ENCODE measurements around the gene FOXP4.

FOXP4 gene

GRCh38 chr6:41577356-41578216, 31.4 kb downstream of the FOXP4 start:
- Mint-ChIP-seq H3K4me3 (no peak overlapping the region), H3K4me1 (peaks cover 25% of the 10 kb centered on the region), H3K36me3 (peaks cover 45% of the 10 kb centered on the region), H3K27ac (peak overlapping the region; percentile 58), H3K9me3 (no peaks in the 10 kb centered on the region)
- no peak for ATAC-seq
- no peak for DNase-seq (ENCODE audit: low spot score in 2 of 2)

GRCh38 chr6:41578217-41579087, 32.3 kb downstream of the FOXP4 start:
- peaks cover 45% of the 10 kb centered on the region for H3K36me3 Mint-ChIP-seq
- H3K9me3 Mint-ChIP-seq = no peaks in the 10 kb centered on the region
- peaks cover 25% of the 10 kb centered on the region for H3K4me1 Mint-ChIP-seq
- H3K27ac Mint-ChIP-seq = peak overlapping the region; percentile 58
- no peak overlapping the region for H3K4me3 Mint-ChIP-seq
- DNase-seq (ENCODE audit: low spot score in 2 of 2) = no peak
- no peak for ATAC-seq

- ATAC-seq (no peak), DNase-seq (ENCODE audit: low spot score in 2 of 2) (no peak)
- Mint-ChIP-seq H3K27ac (no peak overlapping the region), H3K9me3 (no peaks in the 10 kb centered on the region), H3K36me3 (peaks cover 45% of the 10 kb centered on the region), H3K4me3 (no peak overlapping the region), H3K4me1 (peaks cover 28% of the 10 kb centered on the region)
Observed at GRCh38 chr6:41579088-41579610, 33.0 kb downstream of the FOXP4 start.

GRCh38 chr6:41580690-41581089, 34.5 kb downstream of the FOXP4 start:
- Mint-ChIP-seq H3K36me3 (peaks cover 38% of the 10 kb centered on the region), H3K4me3 (no peak overlapping the region), H3K9me3 (no peaks in the 10 kb centered on the region), H3K27ac (no peak overlapping the region), H3K4me1 (peaks cover 31% of the 10 kb centered on the region)
- DNase-seq (ENCODE audit: low spot score in 2 of 2) (no peak), ATAC-seq (no peak)

- Mint-ChIP-seq H3K9me3 (no peaks in the 10 kb centered on the region), H3K27ac (no peak overlapping the region), H3K36me3 (peaks cover 30% of the 10 kb centered on the region), H3K4me1 (peaks cover 31% of the 10 kb centered on the region), H3K4me3 (no peak overlapping the region)
- no peak for ATAC-seq
- no peak for DNase-seq (ENCODE audit: low spot score in 2 of 2)
Observed at GRCh38 chr6:41581381-41581991, 35.3 kb downstream of the FOXP4 start.

- H3K9me3 Mint-ChIP-seq = no peaks in the 10 kb centered on the region
- ATAC-seq (no peak), DNase-seq (ENCODE audit: low spot score in 2 of 2) (no peak)
- H3K4me1 Mint-ChIP-seq = peaks cover 22% of the 10 kb centered on the region
- H3K4me3 Mint-ChIP-seq = no peak overlapping the region
- peak overlapping the region; percentile 52 for H3K27ac Mint-ChIP-seq
- H3K36me3 Mint-ChIP-seq = peaks cover 23% of the 10 kb centered on the region
Observed at GRCh38 chr6:41582540-41582939, 36.4 kb downstream of the FOXP4 start.

- DNase-seq (ENCODE audit: low spot score in 2 of 2) (no peak), ATAC-seq (no peak)
- Mint-ChIP-seq H3K4me1 (peaks cover 12% of the 10 kb centered on the region), H3K4me3 (no peak overlapping the region), H3K9me3 (no peaks in the 10 kb centered on the region), H3K36me3 (peaks cover 21% of the 10 kb centered on the region), H3K27ac (no peak overlapping the region)
Observed at GRCh38 chr6:41583565-41583964, 37.4 kb downstream of the FOXP4 start.

GRCh38 chr6:41584205-41584604, 38.0 kb downstream of the FOXP4 start:
- DNase-seq (ENCODE audit: low spot score in 2 of 2) (no peak), ATAC-seq (no peak)
- no peak overlapping the region for H3K27ac Mint-ChIP-seq
- H3K36me3 Mint-ChIP-seq = peaks cover 18% of the 10 kb centered on the region
- H3K4me3 Mint-ChIP-seq = no peak overlapping the region
- peaks cover 7% of the 10 kb centered on the region for H3K4me1 Mint-ChIP-seq
- no peaks in the 10 kb centered on the region for H3K9me3 Mint-ChIP-seq

- H3K36me3 Mint-ChIP-seq = peaks cover 13% of the 10 kb centered on the region
- H3K9me3 Mint-ChIP-seq = no peaks in the 10 kb centered on the region
- peaks cover 6% of the 10 kb centered on the region for H3K4me1 Mint-ChIP-seq
- DNase-seq (ENCODE audit: low spot score in 2 of 2) (no peak), ATAC-seq (no peak)
- H3K4me3 Mint-ChIP-seq = no peak overlapping the region
- no peak overlapping the region for H3K27ac Mint-ChIP-seq
Observed at GRCh38 chr6:41584668-41585205, 38.6 kb downstream of the FOXP4 start.

GRCh38 chr6:41585605-41586004, 39.4 kb downstream of the FOXP4 start:
- DNase-seq (ENCODE audit: low spot score in 2 of 2) = no peak
- H3K27ac Mint-ChIP-seq = peak overlapping the region; percentile 30
- H3K9me3 Mint-ChIP-seq = no peaks in the 10 kb centered on the region
- ATAC-seq = no peak
- no peak overlapping the region for H3K4me3 Mint-ChIP-seq
- peaks cover 14% of the 10 kb centered on the region for H3K36me3 Mint-ChIP-seq
- H3K4me1 Mint-ChIP-seq = peaks cover 6% of the 10 kb centered on the region

- ATAC-seq (no peak), DNase-seq (ENCODE audit: low spot score in 2 of 2) (no peak)
- H3K27ac Mint-ChIP-seq = no peak overlapping the region
- H3K4me1 Mint-ChIP-seq = peaks cover 6% of the 10 kb centered on the region
- H3K4me3 Mint-ChIP-seq = no peak overlapping the region
- H3K36me3 Mint-ChIP-seq = peaks cover 20% of the 10 kb centered on the region
- H3K9me3 Mint-ChIP-seq = no peaks in the 10 kb centered on the region
Observed at GRCh38 chr6:41586252-41587007, 40.2 kb downstream of the FOXP4 start.

GRCh38 chr6:41587131-41587879, 41.1 kb downstream of the FOXP4 start:
- DNase-seq (ENCODE audit: low spot score in 2 of 2) (no peak), ATAC-seq (no peak)
- H3K4me1 Mint-ChIP-seq = peaks cover 13% of the 10 kb centered on the region
- H3K9me3 Mint-ChIP-seq = no peaks in the 10 kb centered on the region
- H3K4me3 Mint-ChIP-seq = no peak overlapping the region
- peaks cover 25% of the 10 kb centered on the region for H3K36me3 Mint-ChIP-seq
- peak overlapping the region; percentile 29 for H3K27ac Mint-ChIP-seq

- no peak overlapping the region for H3K4me3 Mint-ChIP-seq
- no peaks in the 10 kb centered on the region for H3K9me3 Mint-ChIP-seq
- ATAC-seq = no peak
- DNase-seq (ENCODE audit: low spot score in 2 of 2) = no peak
- peak overlapping the region; percentile 29 for H3K27ac Mint-ChIP-seq
- H3K36me3 Mint-ChIP-seq = peaks cover 31% of the 10 kb centered on the region
- peaks cover 13% of the 10 kb centered on the region for H3K4me1 Mint-ChIP-seq
Observed at GRCh38 chr6:41588111-41588510, 41.9 kb downstream of the FOXP4 start.

- Mint-ChIP-seq H3K36me3 (peaks cover 40% of the 10 kb centered on the region), H3K4me1 (peaks cover 10% of the 10 kb centered on the region), H3K27ac (no peak overlapping the region), H3K9me3 (no peaks in the 10 kb centered on the region), H3K4me3 (no peak overlapping the region)
- no peak for DNase-seq (ENCODE audit: low spot score in 2 of 2)
- no peak for ATAC-seq
Observed at GRCh38 chr6:41589223-41589622, 43.0 kb downstream of the FOXP4 start.
